ENCODE data around the gene NFILZ.

- TF ChIP-seq CTCF (conservative IDR thresholded peaks at IDR 0.05; ENCODE audit: low read depth, low read length) (no peak), EZH2 (IDR thresholded peaks at IDR 0.05; ENCODE audit: low read length, unreplicated experiment) (no peak), EZH2phosphoT487 (IDR thresholded peaks at IDR 0.05; ENCODE audit: borderline replicate concordance, low read length) (no peak)
Observed at GRCh38 chr19:8610041-8610935, 20.1 kb upstream of the NFILZ start, which contains the start of gene ADAMTS10.

Data from PC-3 (cell line).